ENCODE results near the gene CTNND2. TPM values are rescaled to one million over a fixed set of nuclear protein-coding genes. Genes with fewer than 3 reads are reported as not detected.

Gene CTNND2
- total and polyA plus RNA-seq, 4 donors, result 0.05 to 0.50 (median 0.27) TPM

DNA sequence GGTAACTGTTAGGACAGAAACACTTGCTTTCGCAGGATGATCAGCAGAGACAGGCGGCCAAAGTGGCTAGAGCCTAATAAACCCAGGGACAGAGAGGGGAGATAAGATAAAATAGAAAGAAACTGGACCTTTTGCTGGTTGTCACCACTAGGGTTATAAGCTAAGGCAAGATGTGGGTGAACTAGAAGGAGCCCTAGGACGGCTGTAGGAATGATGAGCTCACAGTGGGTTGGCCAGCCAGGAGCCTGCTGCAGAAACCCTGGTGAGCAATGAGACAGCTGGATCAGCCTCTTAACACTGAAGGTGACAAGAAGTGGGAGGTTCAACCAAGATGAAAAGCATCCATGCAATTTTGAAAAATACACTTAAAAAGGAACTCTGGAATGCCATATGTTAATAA is 13.5 kb downstream of the CTNND2 start:
- H3K9ac ChIP-seq (ENCODE audit: low read depth in 1 of 2, low read length in 2 of 2), result no peak overlapping the region
- no peak overlapping the region for H3K4me3 ChIP-seq (ENCODE audit: low read depth in 1 of 3, low read length in 3 of 3)
- no peak for DNase-seq (ENCODE audit: low spot score)
- no peaks in the 10 kb centered on the region for H3K4me1 ChIP-seq (ENCODE audit: control insufficient read depth in 4 of 4, insufficient read depth in 4 of 4, low read length in 3 of 4)
- H3K27me3 ChIP-seq (ENCODE audit: control insufficient read depth in 4 of 4, insufficient read depth in 4 of 4, low read length in 3 of 4), result no peaks in the 10 kb centered on the region
- 66% methylated on average over 3 of the region's 3 CpGs for WGBS
- no peaks in the 10 kb centered on the region for H3K9me3 ChIP-seq (ENCODE audit: control insufficient read depth in 4 of 4, low read length in 3 of 4)
- TF ChIP-seq RXRA (IDR thresholded peaks at IDR 0.05) (no peak), ZBTB33 (IDR thresholded peaks at IDR 0.05) (no peak)
- H3K36me3 ChIP-seq (ENCODE audit: control insufficient read depth in 4 of 4, insufficient read depth in 3 of 4, low read depth in 1 of 4, low read length in 3 of 4), result no peaks in the 10 kb centered on the region
- H3K27ac ChIP-seq (ENCODE audit: low read depth in 1 of 2, low read length in 2 of 2), result no peak overlapping the region

DNA sequence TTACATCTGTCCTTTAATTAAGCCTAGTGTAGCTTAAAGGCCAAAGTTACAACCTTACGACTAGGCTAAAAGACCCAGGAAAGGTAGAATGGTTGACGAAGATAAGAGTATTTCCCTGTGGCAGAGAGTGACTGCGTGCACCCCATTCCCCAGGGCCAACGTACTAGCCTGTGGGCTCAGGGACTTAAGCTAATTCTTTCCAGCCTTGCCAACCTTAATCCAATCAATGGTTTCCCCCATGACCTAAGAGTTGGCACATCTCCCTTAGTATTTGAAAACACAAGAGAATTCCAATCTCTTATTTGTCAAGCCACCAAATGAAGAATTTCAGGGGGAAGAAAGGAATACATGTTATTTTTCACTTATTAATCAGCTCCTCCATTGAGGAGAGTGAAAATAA is 16.0 kb downstream of the CTNND2 start:
- Histone ChIP-seq H3K36me3 (ENCODE audit: control insufficient read depth in 4 of 4, insufficient read depth in 3 of 4, low read depth in 1 of 4, low read length in 3 of 4) (no peaks in the 10 kb centered on the region), H3K9me3 (ENCODE audit: control insufficient read depth in 4 of 4, low read length in 3 of 4) (no peaks in the 10 kb centered on the region), H3K4me3 (ENCODE audit: low read depth in 1 of 3, low read length in 3 of 3) (no peak overlapping the region), H3K9ac (ENCODE audit: low read depth in 1 of 2, low read length in 2 of 2) (no peak overlapping the region), H3K27ac (ENCODE audit: low read depth in 1 of 2, low read length in 2 of 2) (no peak overlapping the region), H3K4me1 (ENCODE audit: control insufficient read depth in 4 of 4, insufficient read depth in 4 of 4, low read length in 3 of 4) (no peaks in the 10 kb centered on the region), H3K27me3 (ENCODE audit: control insufficient read depth in 4 of 4, insufficient read depth in 4 of 4, low read length in 3 of 4) (no peaks in the 10 kb centered on the region)
- no peak for DNase-seq (ENCODE audit: low spot score)
- WGBS, result 92% methylated on average over 4 of the region's 4 CpGs
- TF ChIP-seq HNF4G (IDR thresholded peaks at IDR 0.05) (no peak), NR2F2 (IDR thresholded peaks at IDR 0.05) (no peak), SP1 (IDR thresholded peaks at IDR 0.05) (no peak), FOXA2 (IDR thresholded peaks at IDR 0.05) (no peak), TAF1 (conservative IDR thresholded peaks at IDR 0.05) (no peak), YY1 (IDR thresholded peaks at IDR 0.05) (no peak), MAX (IDR thresholded peaks at IDR 0.05) (no peak), ZBTB33 (IDR thresholded peaks at IDR 0.05) (no peak), JUND (IDR thresholded peaks at IDR 0.05) (no peak), HNF4A (conservative IDR thresholded peaks at IDR 0.05) (no peak), EGR1 (IDR thresholded peaks at IDR 0.05; ENCODE audit: low read depth in 2 of 2) (no peak), GABPA (IDR thresholded peaks at IDR 0.05 in 1 of 2, conservative IDR thresholded peaks at IDR 0.05 in 1 of 2) (no peak), RXRA (IDR thresholded peaks at IDR 0.05) (no peak)
- TF ChIP-seq, protein P1, sequence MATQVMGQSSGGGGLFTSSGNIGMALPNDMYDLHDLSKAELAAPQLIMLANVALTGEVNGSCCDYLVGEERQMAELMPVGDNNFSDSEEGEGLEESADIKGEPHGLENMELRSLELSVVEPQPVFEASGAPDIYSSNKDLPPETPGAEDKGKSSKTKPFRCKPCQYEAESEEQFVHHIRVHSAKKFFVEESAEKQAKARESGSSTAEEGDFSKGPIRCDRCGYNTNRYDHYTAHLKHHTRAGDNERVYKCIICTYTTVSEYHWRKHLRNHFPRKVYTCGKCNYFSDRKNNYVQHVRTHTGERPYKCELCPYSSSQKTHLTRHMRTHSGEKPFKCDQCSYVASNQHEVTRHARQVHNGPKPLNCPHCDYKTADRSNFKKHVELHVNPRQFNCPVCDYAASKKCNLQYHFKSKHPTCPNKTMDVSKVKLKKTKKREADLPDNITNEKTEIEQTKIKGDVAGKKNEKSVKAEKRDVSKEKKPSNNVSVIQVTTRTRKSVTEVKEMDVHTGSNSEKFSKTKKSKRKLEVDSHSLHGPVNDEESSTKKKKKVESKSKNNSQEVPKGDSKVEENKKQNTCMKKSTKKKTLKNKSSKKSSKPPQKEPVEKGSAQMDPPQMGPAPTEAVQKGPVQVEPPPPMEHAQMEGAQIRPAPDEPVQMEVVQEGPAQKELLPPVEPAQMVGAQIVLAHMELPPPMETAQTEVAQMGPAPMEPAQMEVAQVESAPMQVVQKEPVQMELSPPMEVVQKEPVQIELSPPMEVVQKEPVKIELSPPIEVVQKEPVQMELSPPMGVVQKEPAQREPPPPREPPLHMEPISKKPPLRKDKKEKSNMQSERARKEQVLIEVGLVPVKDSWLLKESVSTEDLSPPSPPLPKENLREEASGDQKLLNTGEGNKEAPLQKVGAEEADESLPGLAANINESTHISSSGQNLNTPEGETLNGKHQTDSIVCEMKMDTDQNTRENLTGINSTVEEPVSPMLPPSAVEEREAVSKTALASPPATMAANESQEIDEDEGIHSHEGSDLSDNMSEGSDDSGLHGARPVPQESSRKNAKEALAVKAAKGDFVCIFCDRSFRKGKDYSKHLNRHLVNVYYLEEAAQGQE (IDR thresholded peaks at IDR 0.05), result no peak
- TF ChIP-seq, protein P2, sequence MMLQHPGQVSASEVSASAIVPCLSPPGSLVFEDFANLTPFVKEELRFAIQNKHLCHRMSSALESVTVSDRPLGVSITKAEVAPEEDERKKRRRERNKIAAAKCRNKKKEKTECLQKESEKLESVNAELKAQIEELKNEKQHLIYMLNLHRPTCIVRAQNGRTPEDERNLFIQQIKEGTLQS (IDR thresholded peaks at IDR 0.05), result no peak
